SK-N-SH (cell line): ENCODE data around the gene PLEKHH1. TPM values are rescaled to one million over a fixed set of nuclear protein-coding genes. Genes with fewer than 3 reads are reported as not detected.

Experiments used
- CTCF ChIA-PET: fragments of 300-600, 350-600 bp; formaldehyde crosslinking; extraction: SDS; loops from one replicate; lab custom pipeline; 2021; lab: Yijun Ruan, JAX
- POLR2A ChIA-PET: fragments of 350-600 bp; sonication (Branson Sonifier 250); formaldehyde crosslinking; extraction: SDS; loops from one replicate; lab custom pipeline; 2020; ENCODE audit warnings: antibody characterized with exemption, inconsistent platforms; lab: Yijun Ruan, JAX
- DNase-seq: peaks from one replicate; pipeline ENCODE4 v3.0.0; 2012
- H2AFZ ChIP-seq: fragments of 200-600 bp; sonication (generic); 2 replicates; pipeline ENCODE4 v1.8.1; 2016; ENCODE audit warnings: antibody characterized with exemption, mild to moderate bottlenecking, low read depth
- H3F3A ChIP-seq: fragments of 200-600 bp; sonication (generic); replicated peaks from 2 replicates; pipeline ENCODE3; 2016; ENCODE audit warnings: antibody characterized with exemption, mild to moderate bottlenecking; ENCODE audit not compliant: insufficient read depth
- H3K27ac ChIP-seq, 2 experiments: fragments of 200-500 bp in 1 of 2; fragments of 200-600 bp in 1 of 2; sonication (Bioruptor generic) in 1 of 2; sonication (generic), shearing (Covaris generic) in 1 of 2; 2 replicates each; pipeline versions ENCODE4 v1.5.1 to v1.6.1; 2014 to 2016; ENCODE audit warnings: low read depth in 2 of 2, inconsistent platforms in 1 of 2, low read length in 1 of 2, mild to moderate bottlenecking in 1 of 2, mixed read lengths in 1 of 2
- H3K27me3 ChIP-seq: fragments of 200-600 bp; sonication (generic), shearing (Covaris generic); 2 replicates; pipeline ENCODE4 v1.6.1; 2016; ENCODE audit warnings: mixed run types; ENCODE audit not compliant: insufficient read depth
- H3K36me3 ChIP-seq, 2 experiments: fragments of 200-500 bp in 1 of 2; fragments of 200-600 bp in 1 of 2; sonication (Bioruptor generic) in 1 of 2; sonication (generic) in 1 of 2; replicated peaks in 1 of 2; 2 replicates each; pipeline versions ENCODE3 to v1.5.1; 2014 to 2016; ENCODE audit warnings: low read length in 1 of 2, mild to moderate bottlenecking in 1 of 2; ENCODE audit not compliant: insufficient read depth in 2 of 2, control insufficient read depth in 1 of 2
- H3K4me1 ChIP-seq, 2 experiments: fragments of 200-500 bp in 1 of 2; fragments of 200-600 bp in 1 of 2; sonication (Bioruptor generic) in 1 of 2; sonication (generic), shearing (Covaris generic) in 1 of 2; 2 replicates each; pipeline versions ENCODE4 v1.5.1 to v1.6.1; 2014 to 2016; ENCODE audit warnings: low read depth in 1 of 2, low read length in 1 of 2, mixed run types in 1 of 2; ENCODE audit not compliant: insufficient read depth in 2 of 2, control insufficient read depth in 1 of 2
- H3K4me2 ChIP-seq: fragments of 200-600 bp; sonication (generic), shearing (Covaris generic); 2 replicates; pipeline ENCODE4 v1.6.1; 2017; ENCODE audit warnings: mixed run types
- H3K4me3 ChIP-seq, 2 experiments: fragments of 200-500 bp in 1 of 2; fragments of 200-600 bp in 1 of 2; sonication (Bioruptor generic) in 1 of 2; sonication (generic), shearing (Covaris generic) in 1 of 2; 2 replicates each; pipeline versions ENCODE4 v1.5.1 to v1.8.1; 2014 to 2016; ENCODE audit warnings: low read depth in 2 of 2, inconsistent platforms in 1 of 2, low read length in 1 of 2, mild to moderate bottlenecking in 1 of 2, mixed read lengths in 1 of 2, moderate library complexity in 1 of 2
- H3K79me2 ChIP-seq: fragments of 200-600 bp; sonication (generic); 2 replicates; pipeline ENCODE4 v1.8.1; 2017; ENCODE audit warnings: mild to moderate bottlenecking; ENCODE audit not compliant: insufficient read depth
- H3K9ac ChIP-seq: fragments of 200-600 bp; sonication (generic); 2 replicates; pipeline ENCODE4 v1.6.1; 2017; ENCODE audit warnings: mixed run types
- H3K9me2 ChIP-seq: fragments of 200-600 bp; sonication (generic); 2 replicates; pipeline ENCODE4 v1.6.1; 2017; ENCODE audit warnings: mixed run types
- H3K9me3 ChIP-seq: fragments of 200-600 bp; sonication (generic); 2 replicates; pipeline ENCODE4 v1.6.1; 2017; ENCODE audit warnings: mixed run types, mild to moderate bottlenecking, moderate library complexity
- H4K20me1 ChIP-seq: fragments of 200-600 bp; sonication (generic); 2 replicates; pipeline ENCODE4 v1.6.1; 2017; ENCODE audit warnings: mild to moderate bottlenecking, mixed run types; ENCODE audit not compliant: insufficient read depth
- CHD2 ChIP-seq: fragments of 150-350 bp; IDR thresholded peaks from 2 replicates; pipeline ENCODE4 v1.6.1; 2018; ENCODE audit warnings: low read length; ENCODE audit not compliant: partially characterized antibody
- CTCF ChIP-seq: fragments of 200-600 bp; sonication (generic); IDR thresholded peaks from 2 replicates; pipeline ENCODE4 v1.6.1; 2017; ENCODE audit warnings: antibody characterized with exemption, mild to moderate bottlenecking, moderate library complexity
- ELF1 ChIP-seq: IDR thresholded peaks from 2 replicates; pipeline ENCODE4 v1.4.0; 2012
- EP300 ChIP-seq, 2 experiments: IDR thresholded peaks; 2 replicates each; pipeline versions ENCODE4 v1.4.0 to v1.6.1; 2012; ENCODE audit warnings: borderline replicate concordance in 1 of 2, low read depth in 1 of 2, low read length in 1 of 2
- FOSL2 ChIP-seq: IDR thresholded peaks from 2 replicates; pipeline ENCODE4 v1.4.0; 2012; ENCODE audit warnings: low read depth, mild to moderate bottlenecking, moderate library complexity, borderline replicate concordance
- GABPA ChIP-seq: IDR thresholded peaks from 2 replicates; pipeline ENCODE4 v1.4.0; 2012; ENCODE audit warnings: low read depth, mild to moderate bottlenecking
- MAX ChIP-seq: IDR thresholded peaks from 2 replicates; pipeline ENCODE4 v1.4.0; 2012; ENCODE audit warnings: low read depth
- MEF2A ChIP-seq: IDR thresholded peaks from 2 replicates; pipeline ENCODE4 v1.4.0; 2012; ENCODE audit warnings: low read depth, borderline replicate concordance
- MXI1 ChIP-seq: IDR thresholded peaks from 2 replicates; pipeline ENCODE4 v1.6.1; 2012; ENCODE audit warnings: mild to moderate bottlenecking, low read depth, low read length, improper control_type of control experiment
- NFIC ChIP-seq: IDR thresholded peaks from 2 replicates; pipeline ENCODE4 v1.4.0; 2012; ENCODE audit warnings: borderline replicate concordance
- NRF1 ChIP-seq: IDR thresholded peaks from 2 replicates; pipeline ENCODE4 v1.6.1; 2012; ENCODE audit warnings: low read depth, mild to moderate bottlenecking, low read length
- POLR2AphosphoS5 ChIP-seq: IDR thresholded peaks from 2 replicates; pipeline ENCODE4 v1.6.1; 2012; ENCODE audit warnings: low read depth, low read length
- RCOR1 ChIP-seq: fragments of 150-350 bp; IDR thresholded peaks from 2 replicates; pipeline ENCODE4 v1.6.1; 2017; ENCODE audit warnings: antibody characterized with exemption, low read length
- REST ChIP-seq: IDR thresholded peaks from 2 replicates; pipeline ENCODE4 v1.6.1; 2012; ENCODE audit warnings: mild to moderate bottlenecking, low read depth, low read length, moderate library complexity
- SIN3A ChIP-seq: IDR thresholded peaks from 2 replicates; pipeline ENCODE4 v1.6.1; 2012; ENCODE audit warnings: low read depth, mild to moderate bottlenecking, low read length, moderate library complexity, borderline replicate concordance
- SMC3 ChIP-seq: IDR thresholded peaks from 2 replicates; pipeline ENCODE4 v1.6.1; 2012; ENCODE audit warnings: low read depth, low read length, improper control_type of control experiment
- USF2 ChIP-seq: fragments of 150-350 bp; IDR thresholded peaks from 2 replicates; pipeline ENCODE4 v1.6.1; 2017; ENCODE audit warnings: antibody characterized with exemption, low read length, low read depth, borderline replicate concordance
- WGBS: methylation state at CpG from one replicate; pipeline ENCODE4 v1.1.6; 2017; ENCODE audit warnings: low lambda C conversion rate; 5-methylcytosine and 5-hydroxymethylcytosine counted together
- polyA plus RNA-seq, 3 experiments: library from polyadenylated mRNA; depleted of rRNA; stranded (reverse); fragments of >200 nt; gene quantifications; 2 replicates each; pipeline ENCODE4 v1.2.3, GENCODE V29; 2012

PLEKHH1 gene
- polyA plus RNA-seq, 1 of the 3 experiments (the other 2 are of a cell fraction), result 1.6 TPM

- Histone ChIP-seq H3K27ac (no peak overlapping the region), H3K9ac (no peak overlapping the region), H2AFZ (no peak overlapping the region), H3K9me2 (no peaks in the 10 kb centered on the region), H3K4me1 (no peaks in the 10 kb centered on the region), H3K9me3 (no peaks in the 10 kb centered on the region), H3K79me2 (no peaks in the 10 kb centered on the region), H3F3A (no peaks in the 10 kb centered on the region), H3K27me3 (no peaks in the 10 kb centered on the region), H3K4me2 (no peak overlapping the region), H3K36me3 (no peaks in the 10 kb centered on the region), H4K20me1 (no peaks in the 10 kb centered on the region), H3K4me3 (no peak overlapping the region)
- WGBS, result 96% methylated on average over 5 of the region's 5 CpGs
- POLR2A ChIA-PET, result no interaction called here
- DNase-seq, result no peak
- CTCF ChIA-PET, result interaction anchor here (14.5 to 24.4 kb wide), 2 partner anchors 38 to 137 kb away, joined by 237 to 319 read pairs; no protein-coding TSS in a partner anchor
- no peak for TF ChIP-seq RCOR1
- TF ChIP-seq EP300 (IDR thresholded peaks at IDR 0.05; ENCODE audit: borderline replicate concordance in 1 of 2, low read depth in 1 of 2, low read length in 1 of 2), result no peak
- TF ChIP-seq CTCF, result no peak
- no peak for TF ChIP-seq CHD2
- TF ChIP-seq ELF1, result no peak
- TF ChIP-seq NFIC, result no peak
- no peak for TF ChIP-seq POLR2AphosphoS5
- no peak for TF ChIP-seq REST
- TF ChIP-seq NRF1, result no peak
- TF ChIP-seq SIN3A, result no peak
- TF ChIP-seq GABPA, result no peak
- TF ChIP-seq, all 33 proteins: peak for 0
Observed at GRCh38 chr14:67564236-67564635, 31.1 kb downstream of the PLEKHH1 start.

- H3K79me2 ChIP-seq, result no peaks in the 10 kb centered on the region
- H3K27me3 ChIP-seq, result no peaks in the 10 kb centered on the region
- H3K9me3 ChIP-seq, result no peaks in the 10 kb centered on the region
- no peak overlapping the region for H3K4me3 ChIP-seq
- H4K20me1 ChIP-seq, result no peaks in the 10 kb centered on the region
- H3K36me3 ChIP-seq, result no peaks in the 10 kb centered on the region
- TF ChIP-seq FOSL2 (no peak), SIN3A (no peak), MXI1 (no peak), SMC3 (no peak), MEF2A (no peak), REST (no peak), USF2 (no peak), MAX (no peak), RCOR1 (no peak)
- no peak for DNase-seq
- H3K27ac ChIP-seq, result no peak overlapping the region
- no peak overlapping the region for H2AFZ ChIP-seq
- no peaks in the 10 kb centered on the region for H3F3A ChIP-seq
- H3K9ac ChIP-seq, result no peak overlapping the region
- WGBS, result 89% methylated on average over 6 of the region's 6 CpGs
- no peak overlapping the region for H3K4me2 ChIP-seq
- CTCF ChIA-PET, result interaction anchor here (1.2 to 24.4 kb wide), 4 partner anchors 17 to 140 kb away, joined by 5 to 319 read pairs (median 122); no protein-coding TSS in a partner anchor
- POLR2A ChIA-PET, result no interaction called here
- no peaks in the 10 kb centered on the region for H3K9me2 ChIP-seq
- H3K4me1 ChIP-seq, result no peaks in the 10 kb centered on the region
Observed at GRCh38 chr14:67566908-67567307, 33.8 kb downstream of the PLEKHH1 start.
